Stimulated activated CD8-positive, alpha-beta memory T cell treated with anti-CD3 and anti-CD28 coated beads, Interleukin-7, amount 100 ng/mL, for 1 hour (primary cell): Measurements from ENCODE around the gene GIGYF1.
A peak's percentile ranks its signal among the peaks of the same experiment; 100 is the strongest.
"Not testable (repeated sequence)": the region's sequence is repeated elsewhere in the genome, so short reads cannot be mapped to it uniquely, and the experiment has no call there.

Experiments used
- DNase-seq, 2 donors: peaks; one replicate each; pipeline ENCODE4 v3.0.0-alpha.2; 2020; ENCODE audit warnings: low read depth in 2 of 2

The GIGYF1 gene, protein sequence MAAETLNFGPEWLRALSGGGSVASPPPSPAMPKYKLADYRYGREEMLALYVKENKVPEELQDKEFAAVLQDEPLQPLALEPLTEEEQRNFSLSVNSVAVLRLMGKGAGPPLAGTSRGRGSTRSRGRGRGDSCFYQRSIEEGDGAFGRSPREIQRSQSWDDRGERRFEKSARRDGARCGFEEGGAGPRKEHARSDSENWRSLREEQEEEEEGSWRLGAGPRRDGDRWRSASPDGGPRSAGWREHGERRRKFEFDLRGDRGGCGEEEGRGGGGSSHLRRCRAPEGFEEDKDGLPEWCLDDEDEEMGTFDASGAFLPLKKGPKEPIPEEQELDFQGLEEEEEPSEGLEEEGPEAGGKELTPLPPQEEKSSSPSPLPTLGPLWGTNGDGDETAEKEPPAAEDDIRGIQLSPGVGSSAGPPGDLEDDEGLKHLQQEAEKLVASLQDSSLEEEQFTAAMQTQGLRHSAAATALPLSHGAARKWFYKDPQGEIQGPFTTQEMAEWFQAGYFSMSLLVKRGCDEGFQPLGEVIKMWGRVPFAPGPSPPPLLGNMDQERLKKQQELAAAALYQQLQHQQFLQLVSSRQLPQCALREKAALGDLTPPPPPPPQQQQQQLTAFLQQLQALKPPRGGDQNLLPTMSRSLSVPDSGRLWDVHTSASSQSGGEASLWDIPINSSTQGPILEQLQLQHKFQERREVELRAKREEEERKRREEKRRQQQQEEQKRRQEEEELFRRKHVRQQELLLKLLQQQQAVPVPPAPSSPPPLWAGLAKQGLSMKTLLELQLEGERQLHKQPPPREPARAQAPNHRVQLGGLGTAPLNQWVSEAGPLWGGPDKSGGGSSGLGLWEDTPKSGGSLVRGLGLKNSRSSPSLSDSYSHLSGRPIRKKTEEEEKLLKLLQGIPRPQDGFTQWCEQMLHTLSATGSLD (N-terminal part only)

DNA sequence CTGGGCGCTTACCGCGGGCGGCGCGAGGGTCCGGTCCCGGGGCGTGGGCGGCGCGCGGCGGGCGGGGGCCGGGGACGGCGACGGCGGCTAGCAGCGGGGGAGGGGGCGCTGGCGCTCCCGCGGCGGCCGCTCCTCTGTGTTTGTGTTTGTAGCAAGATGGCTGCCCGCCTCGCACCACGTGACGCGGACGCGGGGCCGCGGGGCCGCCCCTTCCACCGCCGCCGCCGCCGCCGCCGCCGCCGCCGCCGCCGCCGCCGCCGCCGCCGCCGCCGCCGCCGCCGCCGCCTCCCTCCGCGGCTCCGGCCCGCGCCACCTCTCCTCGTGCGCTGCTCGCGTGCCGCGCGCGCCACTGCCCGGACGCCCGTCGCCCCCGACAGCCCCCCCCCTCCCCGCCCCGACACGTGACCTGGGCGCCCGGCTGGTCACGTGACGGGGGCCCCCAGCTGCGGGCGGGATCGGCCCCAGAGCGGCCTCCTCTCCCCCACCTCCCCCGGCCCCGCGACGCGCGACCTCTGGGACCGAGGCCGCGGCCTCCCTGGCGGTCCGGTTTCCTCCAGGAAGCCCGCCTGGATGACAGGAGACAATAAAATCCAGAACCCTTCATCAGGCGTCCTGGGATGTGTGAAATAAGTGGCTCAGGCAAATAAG is at the start of gene GIGYF1:
TSS of gene GIGYF1 (minus strand) at position 153 of the 648 bp plus-strand sequence. CDS start 6,012 bp downstream, outside the sequence.
- DNase-seq, result peak in 1 of 2 donors; percentile 42

DNA sequence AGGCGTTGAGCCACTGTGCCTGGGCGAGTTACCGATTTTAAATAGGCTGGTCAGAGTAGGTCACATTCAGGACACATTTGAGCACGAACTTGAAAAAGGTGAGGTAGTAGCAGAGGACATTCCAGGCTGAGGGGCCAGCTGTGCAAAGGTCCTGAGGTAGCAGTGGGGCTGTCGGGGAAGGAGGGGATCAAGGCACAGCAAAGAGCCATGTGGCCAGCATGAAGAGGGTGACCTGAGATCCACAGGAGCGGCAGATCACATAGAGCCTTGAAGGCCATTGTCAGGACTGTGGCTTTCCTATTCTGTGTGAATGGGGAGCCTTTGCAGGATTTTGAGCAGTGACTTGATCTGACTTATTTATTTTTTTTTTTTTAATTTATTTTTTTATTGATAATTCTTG is 45.9 kb upstream of the GIGYF1 start:
- DNase-seq, result no peak

DNA sequence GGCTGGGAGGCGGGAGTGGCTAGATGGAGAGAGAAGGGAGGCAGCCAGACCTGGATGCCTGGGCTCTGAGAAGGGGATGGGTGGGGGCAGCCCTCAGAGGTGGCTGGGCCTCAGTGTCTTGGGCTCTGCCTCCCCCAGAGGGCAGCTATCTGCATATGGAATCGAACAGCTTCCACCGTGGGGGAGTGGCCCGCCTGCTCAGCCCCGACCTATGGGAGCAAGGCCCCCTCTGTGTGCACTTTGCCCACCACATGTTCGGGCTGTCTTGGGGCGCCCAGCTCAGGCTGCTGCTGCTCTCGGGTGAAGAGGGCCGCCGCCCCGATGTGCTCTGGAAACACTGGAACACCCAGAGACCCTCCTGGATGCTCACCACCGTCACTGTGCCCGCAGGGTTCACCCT is 42.6 kb upstream of the GIGYF1 start:
- no peak for DNase-seq

DNA sequence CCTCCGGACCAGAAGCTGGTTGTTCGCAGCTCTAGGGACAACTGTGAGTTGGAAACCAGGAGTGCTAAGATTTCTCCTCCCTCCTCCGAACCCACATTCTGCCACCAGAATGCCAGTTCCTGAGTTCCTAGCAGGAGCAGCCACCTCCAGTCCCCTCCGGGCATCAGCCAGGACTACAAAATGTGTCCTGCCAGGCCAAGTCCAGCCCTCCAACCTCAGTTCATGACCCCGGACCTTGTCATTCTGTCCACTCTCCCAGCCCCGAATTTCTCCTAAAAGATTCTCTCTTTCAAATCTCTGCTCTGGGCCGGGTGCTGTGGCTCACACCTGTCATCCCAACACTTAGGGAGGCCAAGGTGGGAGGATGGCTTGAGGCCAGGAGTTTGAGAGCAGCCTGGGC is 41.7 kb upstream of the GIGYF1 start:
- DNase-seq, result no peak

DNA sequence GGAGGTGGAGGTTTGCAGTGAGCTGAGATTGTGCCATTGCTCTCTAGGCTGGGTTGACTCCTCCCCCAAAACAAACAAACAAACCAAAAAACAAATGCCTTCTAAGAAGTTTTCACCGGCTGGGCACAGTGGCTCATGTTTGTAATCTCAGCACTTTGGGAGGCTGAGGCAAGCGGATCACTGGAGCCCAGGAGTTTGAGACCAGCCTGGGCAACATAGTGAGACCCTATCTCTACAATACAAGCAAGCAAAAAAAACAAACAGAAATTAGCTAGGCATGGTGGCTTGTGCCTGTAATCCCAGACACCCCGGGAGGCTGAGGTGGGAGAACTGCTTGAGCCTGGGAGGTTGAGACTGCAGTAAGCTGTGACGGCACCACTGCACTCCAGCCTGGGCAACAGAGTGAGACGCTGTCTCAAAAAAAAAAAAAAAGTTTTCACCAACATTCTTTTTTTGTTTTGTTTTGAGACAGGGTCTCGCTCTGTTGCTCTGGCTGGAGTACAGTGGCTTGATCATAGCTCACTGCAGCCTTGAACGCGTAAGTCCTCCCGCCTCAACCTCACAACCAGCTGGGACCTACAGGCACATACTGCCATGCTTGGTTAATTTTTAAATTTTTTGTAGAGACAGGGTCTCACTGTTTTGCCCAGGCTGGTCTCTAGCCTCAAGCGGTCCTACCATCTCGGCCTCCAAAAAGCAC is 38.0 kb upstream of the GIGYF1 start:
- DNase-seq, result no peak

DNA sequence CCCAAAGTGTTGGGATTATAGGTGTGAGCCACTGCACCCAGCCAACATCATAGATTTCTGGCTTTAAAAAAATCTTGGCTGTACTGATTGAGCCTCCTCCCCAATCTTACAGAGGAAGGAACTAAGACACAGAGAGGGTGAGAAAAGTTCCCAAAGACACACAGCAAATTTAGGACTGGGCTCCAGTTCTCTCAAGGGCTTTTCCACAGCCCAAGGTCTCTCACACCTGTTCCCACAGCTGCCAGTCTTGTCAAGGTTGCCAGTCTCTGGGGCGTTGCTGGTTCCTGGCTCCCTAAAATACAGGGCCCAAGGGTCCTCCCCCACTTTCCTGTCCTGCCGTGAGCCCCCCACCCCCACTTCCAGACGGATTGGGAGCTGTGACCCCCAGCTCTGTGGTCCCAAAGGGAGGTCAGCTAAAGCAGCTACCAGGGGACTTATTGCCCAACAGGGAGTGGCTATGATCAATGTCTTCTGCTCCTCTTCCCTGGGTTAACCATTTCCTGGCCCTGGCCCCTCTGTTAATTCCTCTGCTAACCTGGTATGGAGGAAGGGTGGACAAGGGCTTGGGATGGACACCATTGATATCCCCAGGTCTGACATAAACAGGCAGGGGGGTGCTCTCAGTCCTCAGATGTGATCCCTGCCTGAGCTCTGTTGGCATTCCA is 36.2 kb upstream of the GIGYF1 start:
- DNase-seq, result no peak

DNA sequence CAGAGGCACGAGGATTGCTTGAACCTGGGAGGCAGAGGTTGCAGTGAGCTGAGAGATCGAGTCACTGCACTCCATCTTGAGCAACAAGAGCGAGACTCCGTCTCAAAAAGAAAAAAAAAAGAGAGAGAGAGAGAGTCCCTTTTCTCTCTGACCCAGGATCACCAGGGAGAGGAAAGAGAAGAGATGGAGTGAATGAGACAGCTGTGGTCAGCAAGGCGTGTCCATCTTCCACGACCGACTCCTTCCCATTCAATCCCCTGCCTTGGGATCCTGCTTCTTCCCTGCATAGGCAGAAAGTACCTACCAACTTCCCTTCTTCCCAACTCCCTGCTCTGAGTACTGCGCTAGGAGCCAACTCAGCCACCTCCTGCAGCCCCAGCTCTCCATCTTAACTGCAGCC is 34.1 kb upstream of the GIGYF1 start:
- DNase-seq, result no peak

DNA sequence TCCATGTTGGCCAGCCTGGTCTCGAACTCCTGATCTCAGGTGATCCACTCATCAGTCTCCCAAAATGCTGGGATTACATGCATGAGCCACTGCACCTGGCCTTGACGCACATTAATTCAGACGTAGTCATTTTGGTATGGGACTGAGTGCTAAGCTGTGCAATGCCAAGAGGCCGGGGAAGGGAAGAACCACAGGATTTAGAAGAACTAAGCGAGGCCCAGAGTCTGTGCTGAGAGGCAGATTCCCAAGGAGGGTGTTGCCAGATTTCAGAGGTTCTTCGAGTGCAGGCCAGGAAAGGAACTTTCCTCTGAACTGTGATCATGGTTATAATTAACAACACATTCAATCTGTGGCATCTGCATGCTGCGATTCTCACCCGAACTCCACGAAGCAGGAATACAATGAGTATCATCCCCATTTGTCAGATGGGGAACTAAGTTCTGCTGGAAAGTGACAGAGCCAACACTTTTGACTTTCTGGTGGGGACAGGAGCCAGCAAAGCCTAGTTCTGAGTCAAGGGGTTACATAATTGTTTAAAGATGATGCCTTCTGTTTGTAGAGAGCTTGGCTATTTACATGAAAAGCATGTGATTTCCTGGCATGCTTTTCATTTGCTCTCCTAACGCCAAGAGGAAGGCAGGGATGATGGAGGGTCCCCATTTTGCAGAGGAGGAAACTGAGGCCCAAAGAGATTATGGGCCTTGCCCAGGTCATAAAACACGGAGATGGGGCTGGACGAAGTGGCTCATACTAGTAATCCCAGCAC is 33.1 kb upstream of the GIGYF1 start:
- DNase-seq, result no peak

DNA sequence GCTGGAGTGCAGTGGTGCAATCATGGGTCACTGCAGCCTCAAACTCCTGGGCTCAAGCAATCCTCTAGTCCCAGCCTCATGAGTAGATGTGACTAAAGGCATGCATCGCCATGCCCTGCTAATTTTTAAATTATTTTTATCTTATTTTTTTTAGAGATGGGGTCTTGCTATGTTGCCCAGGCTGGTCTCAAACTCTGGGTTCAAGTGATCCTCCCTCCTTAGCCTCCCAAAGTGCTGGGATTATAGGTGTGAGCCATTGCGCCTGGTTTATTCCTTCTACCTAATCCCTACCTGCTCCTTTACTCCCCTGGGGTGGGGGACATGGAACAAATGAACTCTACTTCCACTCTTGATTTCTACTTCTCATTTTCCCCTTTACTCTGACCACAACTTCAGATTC is 30.3 kb upstream of the GIGYF1 start:
- not testable (repeated sequence) for DNase-seq

DNA sequence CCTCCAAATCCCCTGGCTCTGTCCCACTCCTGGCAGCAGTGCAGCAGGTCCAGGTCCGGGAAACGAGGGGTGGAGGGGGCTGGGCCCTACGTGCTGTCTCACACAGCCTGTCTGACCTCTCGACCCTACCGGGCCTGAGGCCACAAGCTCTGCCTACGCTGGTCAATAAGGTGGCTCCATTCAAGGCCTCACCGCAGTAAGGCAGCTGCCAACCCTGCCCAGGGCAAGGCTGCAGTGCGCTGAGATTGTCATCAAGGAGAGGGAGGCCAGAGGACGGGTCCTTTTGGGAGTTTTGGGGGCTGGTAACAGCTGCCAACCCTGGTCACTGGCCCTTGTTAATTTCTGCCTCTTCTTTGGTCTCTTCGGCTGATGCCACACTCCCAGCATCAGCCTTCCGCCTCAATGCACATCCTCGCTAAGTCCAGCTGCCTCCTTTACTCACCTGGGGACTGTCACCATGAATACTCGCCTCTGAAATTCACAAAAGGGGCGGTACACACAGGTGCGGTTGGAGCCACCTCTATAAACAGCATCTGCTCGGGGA is 29.8 kb upstream of the GIGYF1 start:
- DNase-seq, result no peak

DNA sequence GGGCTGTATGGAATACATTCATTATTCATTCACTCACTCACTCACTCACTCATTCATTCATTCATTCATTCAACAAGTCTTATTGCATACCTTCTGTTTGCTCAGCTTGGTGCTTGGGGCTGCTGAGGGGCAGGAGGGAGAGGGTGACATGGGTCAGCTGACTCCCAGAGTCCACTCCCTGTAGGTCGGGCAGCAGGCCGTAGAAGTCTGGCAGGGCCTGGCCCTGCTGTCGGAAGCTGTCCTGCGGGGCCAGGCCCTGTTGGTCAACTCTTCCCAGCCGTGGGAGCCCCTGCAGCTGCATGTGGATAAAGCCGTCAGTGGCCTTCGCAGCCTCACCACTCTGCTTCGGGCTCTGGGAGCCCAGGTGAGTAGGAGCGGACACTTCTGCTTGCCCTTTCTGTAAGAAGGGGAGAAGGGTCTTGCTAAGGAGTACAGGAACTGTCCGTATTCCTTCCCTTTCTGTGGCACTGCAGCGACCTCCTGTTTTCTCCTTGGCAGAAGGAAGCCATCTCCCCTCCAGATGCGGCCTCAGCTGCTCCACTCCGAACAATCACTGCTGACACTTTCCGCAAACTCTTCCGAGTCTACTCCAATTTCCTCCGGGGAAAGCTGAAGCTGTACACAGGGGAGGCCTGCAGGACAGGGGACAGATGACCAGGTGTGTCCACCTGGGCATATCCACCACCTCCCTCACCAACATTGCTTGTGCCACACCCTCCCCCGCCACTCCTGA is 28.6 kb upstream of the GIGYF1 start:
- no peak for DNase-seq

DNA sequence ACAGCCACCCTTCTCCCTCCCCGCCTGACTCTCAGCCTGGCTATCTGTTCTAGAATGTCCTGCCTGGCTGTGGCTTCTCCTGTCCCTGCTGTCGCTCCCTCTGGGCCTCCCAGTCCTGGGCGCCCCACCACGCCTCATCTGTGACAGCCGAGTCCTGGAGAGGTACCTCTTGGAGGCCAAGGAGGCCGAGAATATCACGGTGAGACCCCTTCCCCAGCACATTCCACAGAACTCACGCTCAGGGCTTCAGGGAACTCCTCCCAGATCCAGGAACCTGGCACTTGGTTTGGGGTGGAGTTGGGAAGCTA is 27.4 kb upstream of the GIGYF1 start:
- no peak for DNase-seq

DNA sequence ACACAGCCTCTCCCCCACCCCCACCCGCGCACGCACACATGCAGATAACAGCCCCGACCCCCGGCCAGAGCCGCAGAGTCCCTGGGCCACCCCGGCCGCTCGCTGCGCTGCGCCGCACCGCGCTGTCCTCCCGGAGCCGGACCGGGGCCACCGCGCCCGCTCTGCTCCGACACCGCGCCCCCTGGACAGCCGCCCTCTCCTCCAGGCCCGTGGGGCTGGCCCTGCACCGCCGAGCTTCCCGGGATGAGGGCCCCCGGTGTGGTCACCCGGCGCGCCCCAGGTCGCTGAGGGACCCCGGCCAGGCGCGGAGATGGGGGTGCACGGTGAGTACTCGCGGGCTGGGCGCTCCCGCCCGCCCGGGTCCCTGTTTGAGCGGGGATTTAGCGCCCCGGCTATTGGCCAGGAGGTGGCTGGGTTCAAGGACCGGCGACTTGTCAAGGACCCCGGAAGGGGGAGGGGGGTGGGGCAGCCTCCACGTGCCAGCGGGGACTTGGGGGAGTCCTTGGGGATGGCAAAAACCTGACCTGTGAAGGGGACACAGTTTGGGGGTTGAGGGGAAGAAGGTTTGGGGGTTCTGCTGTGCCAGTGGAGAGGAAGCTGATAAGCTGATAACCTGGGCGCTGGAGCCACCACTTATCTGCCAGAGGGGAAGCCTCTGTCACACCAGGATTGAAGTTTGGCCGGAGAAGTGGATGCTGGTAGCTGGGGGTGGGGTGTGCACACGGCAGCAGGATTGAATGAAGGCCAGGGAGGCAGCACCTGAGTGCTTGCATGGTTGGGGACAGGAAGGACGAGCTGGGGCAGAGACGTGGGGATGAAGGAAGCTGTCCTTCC is 26.8 kb upstream of the GIGYF1 start:
- DNase-seq, result no peak

DNA sequence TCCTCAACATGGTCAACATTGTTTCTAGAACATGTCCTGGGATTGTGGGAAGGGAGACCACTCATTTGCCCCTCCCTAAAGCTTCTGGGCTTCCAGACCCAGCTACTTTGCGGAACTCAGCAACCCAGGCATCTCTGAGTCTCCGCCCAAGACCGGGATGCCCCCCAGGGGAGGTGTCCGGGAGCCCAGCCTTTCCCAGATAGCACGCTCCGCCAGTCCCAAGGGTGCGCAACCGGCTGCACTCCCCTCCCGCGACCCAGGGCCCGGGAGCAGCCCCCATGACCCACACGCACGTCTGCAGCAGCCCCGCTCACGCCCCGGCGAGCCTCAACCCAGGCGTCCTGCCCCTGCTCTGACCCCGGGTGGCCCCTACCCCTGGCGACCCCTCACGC is 26.2 kb upstream of the GIGYF1 start, which contains the start of gene EPO:
TSS of gene EPO (plus strand) at position 190 of the 392 bp plus-strand sequence. CDS start 513 bp downstream, outside the sequence.
- no peak for DNase-seq

DNA sequence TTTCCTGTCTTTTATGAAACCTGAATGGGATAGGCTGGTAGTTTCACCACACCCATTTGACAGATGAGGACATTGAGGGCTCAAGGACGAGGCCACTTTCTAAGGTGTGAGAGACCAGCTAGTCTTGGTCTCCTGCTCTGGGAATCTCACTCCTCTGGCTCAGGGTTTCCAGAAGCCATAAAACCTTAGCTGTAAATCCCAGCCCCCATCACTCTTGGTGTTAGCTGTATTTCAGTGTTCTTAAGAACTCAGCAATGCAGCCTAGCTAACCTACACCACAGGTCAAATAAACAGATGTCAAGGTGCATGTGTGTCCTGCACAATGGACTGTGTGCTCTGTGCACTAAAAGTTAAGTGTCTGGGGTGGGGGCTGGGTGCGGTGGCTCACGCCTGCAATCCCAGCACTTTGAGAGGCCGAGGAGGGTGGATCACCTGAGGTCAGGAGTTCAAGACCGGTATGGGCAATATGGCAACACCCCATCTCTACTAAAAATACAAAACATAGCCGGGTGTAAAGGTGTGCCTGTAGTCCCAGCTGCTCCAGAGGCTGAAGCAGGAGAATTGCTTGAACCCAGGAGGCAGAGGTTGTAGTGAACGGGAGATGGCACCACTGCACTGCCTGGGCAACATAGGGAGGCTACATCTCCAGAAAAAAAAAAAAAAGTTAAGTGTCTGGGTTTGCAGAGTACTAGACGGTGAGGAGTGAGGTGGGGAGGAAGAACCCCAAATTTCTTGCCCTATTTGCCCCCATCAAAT is 25.7 kb upstream of the GIGYF1 start:
- no peak for DNase-seq

DNA sequence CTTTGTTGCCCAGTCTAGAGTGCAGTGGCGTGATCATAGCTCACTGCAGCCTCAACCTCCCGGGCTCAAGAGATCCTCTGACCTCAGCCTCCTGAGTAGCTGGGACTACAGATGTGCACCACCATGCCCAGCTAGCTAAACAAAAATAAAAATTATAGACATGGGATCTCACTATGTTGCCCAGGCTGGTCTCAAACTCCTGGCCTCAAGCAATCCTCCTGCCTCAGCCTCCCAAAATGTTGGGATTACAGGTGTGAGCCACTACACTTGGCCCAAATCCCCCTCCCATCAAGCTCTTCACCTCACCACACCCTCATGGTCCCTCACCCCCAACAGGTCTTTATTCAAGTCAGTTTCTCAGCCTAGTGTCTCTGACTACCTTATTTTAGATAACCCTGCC is 23.0 kb upstream of the GIGYF1 start:
- DNase-seq, result not testable (repeated sequence)

DNA sequence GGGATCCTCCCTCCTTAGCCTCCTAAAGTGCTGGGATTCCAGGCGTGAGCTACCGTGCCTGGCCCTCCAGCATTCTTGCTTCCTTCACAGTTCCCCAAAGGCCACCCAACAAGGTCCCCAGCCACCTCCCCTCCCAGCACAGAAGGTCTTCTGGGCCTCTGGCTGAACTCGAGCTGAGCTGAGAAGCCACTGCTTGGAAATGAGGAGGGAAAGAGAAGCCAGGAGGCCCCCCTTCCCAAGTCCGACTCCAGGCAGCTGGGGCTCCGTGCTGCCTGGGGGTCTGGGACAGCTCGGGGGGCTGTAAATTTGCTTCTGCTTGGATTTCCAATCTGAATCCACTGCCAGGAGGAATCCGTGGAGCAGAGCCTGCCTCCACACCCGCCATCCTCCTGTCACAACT is 20.7 kb upstream of the GIGYF1 start:
- DNase-seq, result no peak

DNA sequence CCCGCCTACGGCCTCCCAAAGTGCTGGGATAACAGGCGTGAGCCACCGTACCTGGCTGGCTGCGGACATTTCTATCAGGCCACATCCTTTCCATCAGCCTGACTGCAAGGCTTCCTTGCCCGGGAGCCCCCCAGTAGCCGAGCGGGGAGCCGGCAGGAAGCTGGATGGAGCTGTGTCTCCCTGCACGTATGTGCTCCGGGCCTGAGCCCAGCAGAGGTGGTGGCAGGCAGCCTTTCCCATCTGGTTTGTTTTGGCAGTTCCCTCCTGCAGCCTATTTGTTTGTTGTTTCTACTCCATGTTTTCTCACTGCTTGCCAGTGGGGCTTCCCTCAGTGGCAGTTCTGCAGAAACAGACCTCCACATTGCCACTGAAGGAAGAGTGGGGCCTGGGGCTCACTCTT is 17.3 kb upstream of the GIGYF1 start:
- DNase-seq, result no peak
